Astrocyte of the hippocampus (primary cell): ENCODE results near the gene GRID2.

Source experiments
- DNase-seq: peaks from one replicate; pipeline ENCODE4 v3.0.0; 2011; ENCODE audit warnings: low read depth, low spot score

The GRID2 gene

GRCh38 chr4:92522356-92522755 lies 218.6 kb downstream of the GRID2 start:
- no peak for DNase-seq

GRCh38 chr4:92524131-92524530 lies 220.4 kb downstream of the GRID2 start:
- no peak for DNase-seq

GRCh38 chr4:92528541-92528940 lies 224.8 kb downstream of the GRID2 start:
- DNase-seq, result peak; percentile 1

GRCh38 chr4:92529510-92529909 lies 225.7 kb downstream of the GRID2 start:
- no peak for DNase-seq

- no peak for DNase-seq
Observed at GRCh38 chr4:92535599-92535998, 231.8 kb downstream of the GRID2 start.

- DNase-seq, result no peak
Observed at GRCh38 chr4:92551616-92552015, 247.8 kb downstream of the GRID2 start.

- DNase-seq, result no peak
Observed at GRCh38 chr4:92566269-92566668, 262.5 kb downstream of the GRID2 start.

GRCh38 chr4:92580816-92581215 lies 277.1 kb downstream of the GRID2 start:
- DNase-seq, result no peak

GRCh38 chr4:92599044-92599443 lies 295.3 kb downstream of the GRID2 start:
- DNase-seq, result peak; percentile 12

- DNase-seq, result no peak
Observed at GRCh38 chr4:92600638-92601037, 296.9 kb downstream of the GRID2 start.

GRCh38 chr4:92606227-92606626 lies 302.5 kb downstream of the GRID2 start:
- no peak for DNase-seq

GRCh38 chr4:92615049-92615448 lies 311.3 kb downstream of the GRID2 start:
- no peak for DNase-seq

- DNase-seq, result peak; percentile 14
Observed at GRCh38 chr4:92618968-92619367, 315.2 kb downstream of the GRID2 start.

GRCh38 chr4:92629302-92629701 lies 325.5 kb downstream of the GRID2 start:
- DNase-seq, result no peak

- DNase-seq, result peak; percentile 21
Observed at GRCh38 chr4:92634882-92635281, 331.1 kb downstream of the GRID2 start.

- DNase-seq, result peak; percentile 9
Observed at GRCh38 chr4:92636038-92636806, 332.5 kb downstream of the GRID2 start.

GRCh38 chr4:92641409-92641808 lies 337.6 kb downstream of the GRID2 start:
- DNase-seq, result no peak

- no peak for DNase-seq
Observed at GRCh38 chr4:92646826-92647225, 343.1 kb downstream of the GRID2 start.

GRCh38 chr4:92651536-92651935 lies 347.8 kb downstream of the GRID2 start:
- no peak for DNase-seq

GRCh38 chr4:92654084-92654483 lies 350.3 kb downstream of the GRID2 start:
- no peak for DNase-seq

GRCh38 chr4:92657695-92658094 lies 353.9 kb downstream of the GRID2 start:
- no peak for DNase-seq

- no peak for DNase-seq
Observed at GRCh38 chr4:92658318-92658717, 354.6 kb downstream of the GRID2 start.

GRCh38 chr4:92677805-92678204 lies 374.0 kb downstream of the GRID2 start:
- no peak for DNase-seq

GRCh38 chr4:92678292-92678691 lies 374.5 kb downstream of the GRID2 start:
- DNase-seq, result no peak
